ENCODE measurements around the gene DHX36. TPM values are rescaled to one million over a fixed set of nuclear protein-coding genes. Genes with fewer than 3 reads are reported as not detected.

Gene DHX36
- total and polyA plus RNA-seq, 10 of the 15 experiments (the other 5 are each of a cell fraction or from before 2014, with no cell fraction given), result 16.2 to 70.5 (median 41.6) TPM

GRCh38 chr3:154316974-154317767 is 7.1 kb downstream of the DHX36 start:
- TF ChIP-seq CEBPB (IDR thresholded peaks at IDR 0.05; ENCODE audit: borderline replicate concordance in 1 of 2, low read depth in 2 of 2, low read length in 2 of 2) (no peak), ATF2 (IDR thresholded peaks at IDR 0.05; ENCODE audit: low read length) (no peak)
- WGBS (ENCODE audit: insufficient coverage, insufficient replicate concordance, low lambda C conversion rate, missing lambda C conversion rate), result 71% methylated on average over 5 of the region's 5 CpGs
- ChIA-PET RAD21 (ENCODE audit: unreplicated experiment) (interaction anchor here (1.0 kb wide), 1 partner anchor 19 kb away, joined by 3 read pairs; no protein-coding TSS in a partner anchor), CTCF (interaction anchor here (1.2 kb wide), 1 partner anchor 12 kb away, joined by 3 read pairs; no protein-coding TSS in a partner anchor), SMC1A (ENCODE audit: uncharacterized antibody, unreplicated experiment) (interaction anchor here (1.2 to 1.5 kb wide), 2 partner anchors 8 to 10 kb away, joined by 3 read pairs; no protein-coding TSS in a partner anchor), POLR2A (interaction anchor here (0.7 to 0.8 kb wide), 2 partner anchors 16 to 1471 kb away, joined by 3 read pairs; no protein-coding TSS in a partner anchor)
- ATAC-seq, result 0 out of 3 replicates have a peak, but pooled peaks have one; percentile 10
- intact Hi-C loops (cut with micrococcal nuclease; ENCODE audit: unreplicated experiment) (loop anchor here (10.0 kb wide), 1 partner anchor 1152 kb away; the partner anchor contains the start of gene RAP2B), in situ Hi-C loops (cut with MboI) (no loop called here)
- no peak overlapping the region; the same call in 1 of the 2 replicates for H3K9ac ChIP-seq (ENCODE audit: control insufficient read depth, insufficient read depth, low read length)
- no peaks in the 10 kb centered on the region; the same call in 1 of the 2 replicates for H3K4me1 ChIP-seq (ENCODE audit: control insufficient read depth, insufficient read depth, low read length)
- no peaks in the 10 kb centered on the region for H3K27me3 ChIP-seq (replicated peaks in 1 of 2; ENCODE audit: control insufficient read depth in 2 of 2, insufficient read depth in 2 of 2, low read length in 1 of 2)
- no peak for FAIRE-seq
- no TSS peak for BruUV-seq (replicated peaks)
- no peak overlapping the region; the same call in 1 of the 2 replicates for H3K27ac ChIP-seq (ENCODE audit: control insufficient read depth, insufficient read depth)
- DNase-seq (ENCODE audit: low read depth, low spot score), result no peak
- peaks cover 62% of the 10 kb centered on the region for H3K79me2 ChIP-seq (ENCODE audit: control insufficient read depth, insufficient read depth, low read length)
- H4K20me1 ChIP-seq (ENCODE audit: control insufficient read depth, insufficient read depth), result no peaks in the 10 kb centered on the region
- no peak overlapping the region for H2AFZ ChIP-seq (ENCODE audit: control insufficient read depth, low read depth, low read length)
- H3K4me3 ChIP-seq, result peak overlapping the region; percentile 21; the same call in 1 of the 2 replicates
- H3K36me3 ChIP-seq (ENCODE audit: control insufficient read depth in 2 of 2, insufficient read depth in 2 of 2, low read length in 1 of 2), result peaks cover 0 to 17% of the 10 kb centered on the region in 2 experiments
- H3K4me2 ChIP-seq (ENCODE audit: control insufficient read depth, insufficient read depth), result peak overlapping the region; percentile 40
- no peaks in the 10 kb centered on the region; the same call in 2 of the 3 replicates for H3K9me3 ChIP-seq (replicated peaks; ENCODE audit: control insufficient read depth, insufficient read depth, low read length)
